GM08714 (cell line): ENCODE results near the gene SIX5.

Experiments
- H3K4me3 ChIP-seq: fragments of 200-500 bp; sonication (Bioruptor generic); 2 replicates; pipeline ENCODE4 v1.5.1; 2014; ENCODE audit warnings: mild to moderate bottlenecking, low read length, inconsistent platforms
- ZNF274 ChIP-seq: IDR thresholded peaks from 2 replicates; pipeline ENCODE4 v1.6.1; 2012; ENCODE audit warnings: mild to moderate bottlenecking, low read depth, low read length

SIX5 gene

DNA sequence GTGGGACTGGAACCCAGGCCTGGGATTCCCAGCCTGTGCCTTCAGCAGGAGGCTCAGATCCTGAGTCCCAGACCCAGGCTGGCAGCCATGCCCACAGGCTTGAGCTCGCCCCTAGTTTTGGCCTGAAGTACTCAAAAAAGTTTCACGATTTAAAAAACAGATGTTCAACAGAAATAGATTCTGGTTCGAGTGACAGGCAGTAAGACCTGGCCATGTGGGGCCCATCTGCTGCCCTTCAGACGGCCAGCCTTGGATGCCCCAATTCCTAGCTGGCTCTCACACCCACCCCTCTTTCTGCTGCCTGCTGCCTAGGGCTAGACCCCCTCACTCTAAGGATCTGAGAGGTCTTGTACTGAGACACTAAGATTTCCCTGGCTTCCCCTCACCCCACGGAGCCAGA lies 16.0 kb upstream of the SIX5 start:
- no peak overlapping the region for H3K4me3 ChIP-seq
- no peak for TF ChIP-seq ZNF274

GRCh38 chr19:45784096-45784495 lies 15.0 kb upstream of the SIX5 start:
- TF ChIP-seq ZNF274, result no peak
- H3K4me3 ChIP-seq, result no peak overlapping the region

DNA sequence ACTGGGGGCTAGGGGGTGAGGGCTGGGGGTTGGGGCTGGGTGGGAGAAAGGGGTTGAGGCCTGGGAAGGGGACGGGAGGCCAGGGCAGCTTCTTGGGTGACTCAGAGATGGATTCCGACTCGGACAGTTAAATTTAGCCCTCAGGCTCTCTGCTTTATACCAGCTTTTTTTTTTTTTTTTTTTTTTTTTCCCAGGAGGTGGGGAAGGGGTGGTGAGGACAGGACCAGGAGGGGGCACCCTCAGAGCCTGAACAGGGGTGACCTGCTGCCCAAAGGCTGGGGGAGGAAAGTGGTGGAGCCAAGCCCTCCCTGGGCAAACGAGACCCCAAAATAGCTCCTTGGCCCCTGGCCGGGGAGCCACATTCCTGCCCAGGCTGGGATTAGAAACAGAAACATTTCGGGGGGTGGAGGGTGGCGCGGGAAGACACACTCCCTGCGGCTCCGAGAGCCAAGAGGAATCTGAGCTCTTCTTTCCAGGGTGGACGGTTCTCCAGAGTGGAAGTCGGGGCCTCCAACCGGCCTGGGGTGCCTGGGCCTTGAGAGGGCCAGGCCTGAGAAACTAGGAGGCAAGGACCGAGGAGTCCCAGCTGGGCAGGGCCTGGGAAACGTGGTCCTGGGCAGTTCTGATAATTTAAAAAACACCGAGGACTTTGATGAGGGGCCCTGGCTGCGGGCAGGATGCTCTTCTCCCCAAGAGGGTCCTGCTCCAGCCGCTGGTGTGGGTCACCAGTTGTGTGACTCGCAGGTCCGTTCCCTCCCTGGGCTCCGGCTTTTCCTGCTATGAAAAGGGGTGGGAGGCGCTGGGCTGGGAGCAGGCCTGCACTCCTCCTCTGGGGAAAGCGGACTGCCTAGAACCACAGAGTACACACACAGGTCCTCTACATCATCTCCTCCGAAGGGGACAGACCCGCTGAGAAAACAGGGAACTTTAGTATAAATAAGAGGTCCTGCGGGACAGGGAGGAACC lies 14.1 kb upstream of the SIX5 start:
- TF ChIP-seq ZNF274, result no peak
- H3K4me3 ChIP-seq, result no peak overlapping the region

GRCh38 chr19:45782162-45782691 lies 13.2 kb upstream of the SIX5 start, which contains the start of gene DMPK:
DMPK (minus strand) TSS chr19:45782490; CDS start chr19:45782352, 138 bp downstream.
- H3K4me3 ChIP-seq, result no peak within 1 kb of the TSS
- no peak for TF ChIP-seq ZNF274

GRCh38 chr19:45781214-45782161 lies 12.4 kb upstream of the SIX5 start:
- TF ChIP-seq ZNF274, result no peak
- H3K4me3 ChIP-seq, result no peak overlapping the region

- TF ChIP-seq ZNF274, result no peak
- no peak overlapping the region for H3K4me3 ChIP-seq
These were observed 11.6 kb upstream of the SIX5 start for GRCh38 chr19:45780448-45781213.

GRCh38 chr19:45780146-45780447 lies 11.0 kb upstream of the SIX5 start:
- TF ChIP-seq ZNF274, result no peak
- H3K4me3 ChIP-seq, result no peak overlapping the region

- H3K4me3 ChIP-seq, result peak overlapping the region; percentile 6; the same call in 1 of the 2 replicates
- no peak for TF ChIP-seq ZNF274
These were observed 10.4 kb upstream of the SIX5 start for GRCh38 chr19:45779231-45780145.

- no peak for TF ChIP-seq ZNF274
- no peak overlapping the region for H3K4me3 ChIP-seq
These were observed 9.1 kb upstream of the SIX5 start for GRCh38 chr19:45778010-45778661.

DNA sequence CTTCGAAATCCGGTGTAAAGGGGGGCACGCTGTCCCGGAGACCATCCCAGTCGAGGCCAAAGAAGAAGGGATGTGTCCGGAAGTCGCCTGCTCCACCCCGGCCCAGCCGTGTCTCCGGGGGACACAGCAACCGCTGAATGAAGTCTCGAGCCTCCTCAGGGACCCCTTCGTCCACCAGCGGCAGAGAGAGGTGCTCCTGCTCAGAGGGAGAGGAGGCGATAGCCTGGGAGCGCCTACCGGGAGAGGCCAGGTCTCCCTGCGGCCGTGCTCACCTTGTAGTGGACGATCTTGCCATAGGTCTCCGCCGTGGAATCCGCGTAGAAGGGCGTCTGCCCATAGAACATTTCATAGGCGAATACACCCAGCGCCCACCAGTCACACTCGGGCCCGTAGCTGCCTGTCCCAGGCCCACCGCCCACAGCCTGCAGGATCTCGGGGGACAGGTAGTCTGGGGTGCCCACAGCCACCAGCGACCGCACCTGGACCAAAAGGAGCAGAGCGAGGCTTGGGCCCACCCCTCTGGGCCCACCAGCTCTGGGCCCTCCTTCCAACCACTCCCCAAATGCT lies 8.4 kb upstream of the SIX5 start:
- TF ChIP-seq ZNF274, result no peak

GRCh38 chr19:45774765-45775164 lies 5.7 kb upstream of the SIX5 start:
- TF ChIP-seq ZNF274, result no peak

More for the DNA sequence above, 8.4 kb upstream of the SIX5 start:
- no peak overlapping the region for H3K4me3 ChIP-seq

DNA sequence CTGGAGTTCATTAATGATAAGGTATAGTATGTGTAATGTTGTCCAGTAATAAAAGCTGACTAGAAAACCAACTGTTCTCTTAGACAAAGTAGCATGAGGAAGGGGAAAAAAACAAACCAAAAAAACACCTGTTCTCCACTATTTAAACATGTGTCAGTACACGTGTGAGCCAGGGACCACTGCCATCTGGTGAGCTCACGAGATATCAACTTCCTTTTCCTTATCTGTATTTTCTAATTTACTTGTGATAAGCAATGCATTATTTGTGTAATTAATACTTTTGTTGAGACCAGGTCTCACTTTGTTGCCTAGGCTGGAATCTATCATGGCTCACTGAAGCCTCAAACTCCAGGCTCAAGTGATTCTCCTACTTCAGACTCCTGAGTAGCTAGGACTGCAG lies 4.3 kb upstream of the SIX5 start:
- no peak for TF ChIP-seq ZNF274
- no peak overlapping the region for H3K4me3 ChIP-seq

More at GRCh38 chr19:45774765-45775164, 5.7 kb upstream of the SIX5 start:
- no peak overlapping the region for H3K4me3 ChIP-seq
